Measurements from ENCODE around the gene FRYL.

The FRYL gene

GRCh38 chr4:48633657-48634056, 146.4 kb downstream of the FRYL start:
- DNase-seq (ENCODE audit: low read depth, low spot score), result no peak
- Histone ChIP-seq H3K36me3 (ENCODE audit: insufficient read depth, low read length) (no peaks in the 10 kb centered on the region), H3K27ac (no peak overlapping the region), H3K9ac (ENCODE audit: insufficient read length) (no peak overlapping the region), H3K4me3 (no peak overlapping the region), H3K9me3 (ENCODE audit: low read depth, low read length) (no peaks in the 10 kb centered on the region)
- no peak for TF ChIP-seq FOXP2 (optimal IDR thresholded peaks at IDR 0.05; ENCODE audit: control extremely low read depth, extremely low read length, insufficient read depth)
- no peak for TF ChIP-seq POLR2AphosphoS5 (IDR thresholded peaks at IDR 0.05; ENCODE audit: borderline replicate concordance, low read depth, low read length)
- no peak for TF ChIP-seq EZH2 (IDR thresholded peaks at IDR 0.05)

GRCh38 chr4:48629458-48629857, 150.6 kb downstream of the FRYL start:
- Histone ChIP-seq H3K27ac (no peak overlapping the region), H3K9me3 (ENCODE audit: low read depth, low read length) (no peaks in the 10 kb centered on the region), H3K4me3 (no peak overlapping the region), H3K9ac (ENCODE audit: insufficient read length) (no peak overlapping the region), H3K36me3 (ENCODE audit: insufficient read depth, low read length) (no peaks in the 10 kb centered on the region)
- TF ChIP-seq FOXP2 (optimal IDR thresholded peaks at IDR 0.05; ENCODE audit: control extremely low read depth, extremely low read length, insufficient read depth) (no peak), EZH2 (IDR thresholded peaks at IDR 0.05) (no peak), POLR2AphosphoS5 (IDR thresholded peaks at IDR 0.05; ENCODE audit: borderline replicate concordance, low read depth, low read length) (no peak)
- DNase-seq (ENCODE audit: low read depth, low spot score), result no peak

GRCh38 chr4:48623182-48623780, 156.8 kb downstream of the FRYL start:
- H3K4me3 ChIP-seq, result no peak overlapping the region
- TF ChIP-seq POLR2AphosphoS5 (IDR thresholded peaks at IDR 0.05; ENCODE audit: borderline replicate concordance, low read depth, low read length) (no peak), FOXP2 (optimal IDR thresholded peaks at IDR 0.05; ENCODE audit: control extremely low read depth, extremely low read length, insufficient read depth) (no peak), EZH2 (IDR thresholded peaks at IDR 0.05) (no peak)
- no peaks in the 10 kb centered on the region for H3K9me3 ChIP-seq (ENCODE audit: low read depth, low read length)
- H3K36me3 ChIP-seq (ENCODE audit: insufficient read depth, low read length), result no peaks in the 10 kb centered on the region; the same call in 1 of the 2 replicates
- H3K9ac ChIP-seq (ENCODE audit: insufficient read length), result no peak overlapping the region
- H3K27ac ChIP-seq, result no peak overlapping the region
- DNase-seq (ENCODE audit: low read depth, low spot score), result no peak

GRCh38 chr4:48620831-48621230, 159.2 kb downstream of the FRYL start:
- DNase-seq (ENCODE audit: low read depth, low spot score), result no peak
- H3K4me3 ChIP-seq, result no peak overlapping the region
- H3K9me3 ChIP-seq (ENCODE audit: low read depth, low read length), result no peaks in the 10 kb centered on the region
- TF ChIP-seq POLR2AphosphoS5 (IDR thresholded peaks at IDR 0.05; ENCODE audit: borderline replicate concordance, low read depth, low read length) (no peak), EZH2 (IDR thresholded peaks at IDR 0.05) (no peak), FOXP2 (optimal IDR thresholded peaks at IDR 0.05; ENCODE audit: control extremely low read depth, extremely low read length, insufficient read depth) (no peak)
- H3K27ac ChIP-seq, result no peak overlapping the region
- H3K9ac ChIP-seq (ENCODE audit: insufficient read length), result no peak overlapping the region
- no peaks in the 10 kb centered on the region; the same call in 1 of the 2 replicates for H3K36me3 ChIP-seq (ENCODE audit: insufficient read depth, low read length)

- no peak overlapping the region for H3K4me3 ChIP-seq
- no peak for DNase-seq (ENCODE audit: low read depth, low spot score)
- no peak overlapping the region for H3K9ac ChIP-seq (ENCODE audit: insufficient read length)
- peak overlapping the region; percentile 22; the same call in 1 of the 2 replicates for H3K27ac ChIP-seq
- H3K9me3 ChIP-seq (ENCODE audit: low read depth, low read length), result no peaks in the 10 kb centered on the region
- H3K36me3 ChIP-seq (ENCODE audit: insufficient read depth, low read length), result no peaks in the 10 kb centered on the region; the same call in 1 of the 2 replicates
- TF ChIP-seq POLR2AphosphoS5 (IDR thresholded peaks at IDR 0.05; ENCODE audit: borderline replicate concordance, low read depth, low read length), result no peak
- TF ChIP-seq EZH2 (IDR thresholded peaks at IDR 0.05), result no peak
- no peak for TF ChIP-seq FOXP2 (optimal IDR thresholded peaks at IDR 0.05; ENCODE audit: control extremely low read depth, extremely low read length, insufficient read depth)
These were observed 160.0 kb downstream of the FRYL start for GRCh38 chr4:48620093-48620492.

- H3K9ac ChIP-seq (ENCODE audit: insufficient read length), result no peak overlapping the region
- no peak overlapping the region for H3K27ac ChIP-seq
- H3K9me3 ChIP-seq (ENCODE audit: low read depth, low read length), result no peaks in the 10 kb centered on the region
- no peak for DNase-seq (ENCODE audit: low read depth, low spot score)
- H3K4me3 ChIP-seq, result no peak overlapping the region
- no peaks in the 10 kb centered on the region for H3K36me3 ChIP-seq (ENCODE audit: insufficient read depth, low read length)
- no peak for TF ChIP-seq FOXP2 (optimal IDR thresholded peaks at IDR 0.05; ENCODE audit: control extremely low read depth, extremely low read length, insufficient read depth)
These were observed 175.6 kb downstream of the FRYL start for GRCh38 chr4:48604527-48604926.

GRCh38 chr4:48604041-48604440, 176.0 kb downstream of the FRYL start:
- H3K36me3 ChIP-seq (ENCODE audit: insufficient read depth, low read length), result no peaks in the 10 kb centered on the region
- H3K4me3 ChIP-seq, result no peak overlapping the region
- no peak for TF ChIP-seq EZH2 (IDR thresholded peaks at IDR 0.05)
- TF ChIP-seq FOXP2 (optimal IDR thresholded peaks at IDR 0.05; ENCODE audit: control extremely low read depth, extremely low read length, insufficient read depth), result no peak
- TF ChIP-seq POLR2AphosphoS5 (IDR thresholded peaks at IDR 0.05; ENCODE audit: borderline replicate concordance, low read depth, low read length), result no peak
- no peak overlapping the region for H3K9ac ChIP-seq (ENCODE audit: insufficient read length)
- no peak for DNase-seq (ENCODE audit: low read depth, low spot score)
- H3K9me3 ChIP-seq (ENCODE audit: low read depth, low read length), result no peaks in the 10 kb centered on the region
- no peak overlapping the region for H3K27ac ChIP-seq

- TF ChIP-seq FOXP2 (optimal IDR thresholded peaks at IDR 0.05; ENCODE audit: control extremely low read depth, extremely low read length, insufficient read depth) (no peak), POLR2AphosphoS5 (IDR thresholded peaks at IDR 0.05; ENCODE audit: borderline replicate concordance, low read depth, low read length) (no peak), EZH2 (IDR thresholded peaks at IDR 0.05) (no peak)
- Histone ChIP-seq H3K27ac (no peak overlapping the region), H3K9ac (ENCODE audit: insufficient read length) (no peak overlapping the region), H3K9me3 (ENCODE audit: low read depth, low read length) (no peaks in the 10 kb centered on the region), H3K4me3 (no peak overlapping the region), H3K36me3 (ENCODE audit: insufficient read depth, low read length) (no peaks in the 10 kb centered on the region)
- no peak for DNase-seq (ENCODE audit: low read depth, low spot score)
These were observed 176.6 kb downstream of the FRYL start for GRCh38 chr4:48603366-48604003.

All from SK-N-MC (cell line).